Measurements from ENCODE around the gene MDH2.
"Not testable (repeated sequence)": the region's sequence is repeated elsewhere in the genome, so short reads cannot be mapped to it uniquely, and the experiment has no call there.

Gene MDH2

GRCh38 chr7:76049295-76049694, 1.4 kb downstream of the MDH2 start:
- H3K27me3 ChIP-seq (ENCODE audit: insufficient read depth, insufficient read length), result no peaks in the 10 kb centered on the region
- DNase-seq (ENCODE audit: low read depth, low spot score), result no peak
- peaks cover 16% of the 10 kb centered on the region for H3K4me1 ChIP-seq (ENCODE audit: insufficient read depth, insufficient read length)
- H3K4me3 ChIP-seq (ENCODE audit: insufficient read length, low read depth), result peak overlapping the region; percentile 93
- peaks cover 46% of the 10 kb centered on the region for H3K36me3 ChIP-seq (ENCODE audit: insufficient read depth, insufficient read length, low read length)
- H3K9ac ChIP-seq (ENCODE audit: insufficient read length, low read depth), result peak overlapping the region; percentile 44
- TF ChIP-seq SUZ12 (IDR thresholded peaks at IDR 0.05; ENCODE audit: extremely low read depth, insufficient read depth, insufficient read length) (no peak), YY1 (IDR thresholded peaks at IDR 0.05; ENCODE audit: insufficient read depth, insufficient read length) (no peak)
- no peaks in the 10 kb centered on the region for H3K9me3 ChIP-seq (ENCODE audit: insufficient read depth, low read length)

GRCh38 chr7:76050545-76050944, 2.6 kb downstream of the MDH2 start:
- Histone ChIP-seq H3K36me3 (ENCODE audit: insufficient read depth, insufficient read length, low read length) (peaks cover 46% of the 10 kb centered on the region), H3K4me1 (ENCODE audit: insufficient read depth, insufficient read length) (peaks cover 16% of the 10 kb centered on the region), H3K27me3 (ENCODE audit: insufficient read depth, insufficient read length) (no peaks in the 10 kb centered on the region), H3K9ac (ENCODE audit: insufficient read length, low read depth) (no peak overlapping the region), H3K9me3 (ENCODE audit: insufficient read depth, low read length) (no peaks in the 10 kb centered on the region), H3K4me3 (ENCODE audit: insufficient read length, low read depth) (no peak overlapping the region)
- no peak for DNase-seq (ENCODE audit: low read depth, low spot score)
- TF ChIP-seq YY1 (IDR thresholded peaks at IDR 0.05; ENCODE audit: insufficient read depth, insufficient read length) (no peak), SUZ12 (IDR thresholded peaks at IDR 0.05; ENCODE audit: extremely low read depth, insufficient read depth, insufficient read length) (no peak), ZNF274 (IDR thresholded peaks at IDR 0.05; ENCODE audit: low read depth, low read length) (no peak)

GRCh38 chr7:76051840-76052239, 3.9 kb downstream of the MDH2 start:
- H3K9ac ChIP-seq (ENCODE audit: insufficient read length, low read depth), result no peak overlapping the region
- H3K9me3 ChIP-seq (ENCODE audit: insufficient read depth, low read length), result no peaks in the 10 kb centered on the region
- no peak for DNase-seq (ENCODE audit: low read depth, low spot score)
- TF ChIP-seq YY1 (IDR thresholded peaks at IDR 0.05; ENCODE audit: insufficient read depth, insufficient read length) (no peak), SUZ12 (IDR thresholded peaks at IDR 0.05; ENCODE audit: extremely low read depth, insufficient read depth, insufficient read length) (no peak), ZNF274 (IDR thresholded peaks at IDR 0.05; ENCODE audit: low read depth, low read length) (no peak)
- peaks cover 54% of the 10 kb centered on the region for H3K36me3 ChIP-seq (ENCODE audit: insufficient read depth, insufficient read length, low read length)
- no peak overlapping the region for H3K4me3 ChIP-seq (ENCODE audit: insufficient read length, low read depth)
- peaks cover 16% of the 10 kb centered on the region for H3K4me1 ChIP-seq (ENCODE audit: insufficient read depth, insufficient read length)
- no peaks in the 10 kb centered on the region for H3K27me3 ChIP-seq (ENCODE audit: insufficient read depth, insufficient read length)

GRCh38 chr7:76052681-76053080, 4.8 kb downstream of the MDH2 start:
- DNase-seq (ENCODE audit: low read depth, low spot score); H3K27me3 ChIP-seq (ENCODE audit: insufficient read depth, insufficient read length); H3K9me3 ChIP-seq (ENCODE audit: insufficient read depth, low read length); H3K4me3 ChIP-seq (ENCODE audit: insufficient read length, low read depth); H3K9ac ChIP-seq (ENCODE audit: insufficient read length, low read depth): not testable (repeated sequence)
- Histone ChIP-seq H3K36me3 (ENCODE audit: insufficient read depth, insufficient read length, low read length) (peaks cover 62% of the 10 kb centered on the region), H3K4me1 (ENCODE audit: insufficient read depth, insufficient read length) (peaks cover 16% of the 10 kb centered on the region)

- Histone ChIP-seq H3K9ac (ENCODE audit: insufficient read length, low read depth) (peak overlapping the region; percentile 32), H3K36me3 (ENCODE audit: insufficient read depth, insufficient read length, low read length) (peaks cover 70% of the 10 kb centered on the region), H3K27me3 (ENCODE audit: insufficient read depth, insufficient read length) (no peaks in the 10 kb centered on the region), H3K4me1 (ENCODE audit: insufficient read depth, insufficient read length) (peaks cover 16% of the 10 kb centered on the region), H3K4me3 (ENCODE audit: insufficient read length, low read depth) (no peak overlapping the region), H3K9me3 (ENCODE audit: insufficient read depth, low read length) (no peaks in the 10 kb centered on the region)
- TF ChIP-seq YY1 (IDR thresholded peaks at IDR 0.05; ENCODE audit: insufficient read depth, insufficient read length) (no peak), SUZ12 (IDR thresholded peaks at IDR 0.05; ENCODE audit: extremely low read depth, insufficient read depth, insufficient read length) (no peak), ZNF274 (IDR thresholded peaks at IDR 0.05; ENCODE audit: low read depth, low read length) (no peak)
- DNase-seq (ENCODE audit: low read depth, low spot score), result no peak
Measured at GRCh38 chr7:76053461-76053860, 5.6 kb downstream of the MDH2 start.

- DNase-seq (ENCODE audit: low read depth, low spot score), result peak; percentile 38
- TF ChIP-seq ZNF274 (IDR thresholded peaks at IDR 0.05; ENCODE audit: low read depth, low read length), result no peak
- no peaks in the 10 kb centered on the region for H3K9me3 ChIP-seq (ENCODE audit: insufficient read depth, low read length)
- H3K27me3 ChIP-seq (ENCODE audit: insufficient read depth, insufficient read length), result no peaks in the 10 kb centered on the region
- peaks cover 12% of the 10 kb centered on the region for H3K4me1 ChIP-seq (ENCODE audit: insufficient read depth, insufficient read length)
- H3K9ac ChIP-seq (ENCODE audit: insufficient read length, low read depth), result peak overlapping the region; percentile 3
- H3K4me3 ChIP-seq (ENCODE audit: insufficient read length, low read depth), result no peak overlapping the region
- H3K36me3 ChIP-seq (ENCODE audit: insufficient read depth, insufficient read length, low read length), result peaks cover 74% of the 10 kb centered on the region
Measured at GRCh38 chr7:76054123-76055120, 6.5 kb downstream of the MDH2 start.

GRCh38 chr7:76056241-76056640, 8.3 kb downstream of the MDH2 start:
- no peak overlapping the region for H3K9ac ChIP-seq (ENCODE audit: insufficient read length, low read depth)
- H3K4me3 ChIP-seq (ENCODE audit: insufficient read length, low read depth), result no peak overlapping the region
- TF ChIP-seq SUZ12 (IDR thresholded peaks at IDR 0.05; ENCODE audit: extremely low read depth, insufficient read depth, insufficient read length) (no peak), YY1 (IDR thresholded peaks at IDR 0.05; ENCODE audit: insufficient read depth, insufficient read length) (no peak), ZNF274 (IDR thresholded peaks at IDR 0.05; ENCODE audit: low read depth, low read length) (no peak)
- H3K4me1 ChIP-seq (ENCODE audit: insufficient read depth, insufficient read length), result peaks cover 11% of the 10 kb centered on the region
- no peaks in the 10 kb centered on the region for H3K27me3 ChIP-seq (ENCODE audit: insufficient read depth, insufficient read length)
- peaks cover 79% of the 10 kb centered on the region for H3K36me3 ChIP-seq (ENCODE audit: insufficient read depth, insufficient read length, low read length)
- H3K9me3 ChIP-seq (ENCODE audit: insufficient read depth, low read length), result no peaks in the 10 kb centered on the region
- no peak for DNase-seq (ENCODE audit: low read depth, low spot score)

Data from NT2/D1 (cell line).